IMR-90 (cell line): ENCODE results near the gene BMP8B. TPM values are rescaled to one million over a fixed set of nuclear protein-coding genes. Genes with fewer than 3 reads are reported as not detected.
"Not testable (repeated sequence)": the region's sequence is repeated elsewhere in the genome, so short reads cannot be mapped to it uniquely, and the experiment has no call there.

ENCODE experiments used
- ATAC-seq: fragments of 200-7000 bp; cut with Tn5 transposase; 2 replicates; pipeline ENCODE4 v1.9.1; 2020; ENCODE audit warnings: low read depth, mild to moderate bottlenecking, moderate library complexity
- BruUV-seq: library from RNA; stranded (reverse); fragments of 400-500 nt; replicated peaks from 2 replicates; lab custom pipeline; 2021; lab: Mats Ljungman, UMichigan
- CTCF ChIA-PET: fragments of 300-600 bp; formaldehyde crosslinking; extraction: SDS; loops from one replicate; lab custom pipeline; 2021; ENCODE audit warnings: antibody characterized with exemption; lab: Yijun Ruan, JAX
- POLR2A ChIA-PET: fragments of 300-600 bp; sonication (Branson Sonifier 250); formaldehyde crosslinking; loops from one replicate; lab custom pipeline; 2022; ENCODE audit warnings: antibody characterized with exemption; ENCODE audit not compliant: unreplicated experiment; lab: Charles Lee
- DNase-seq: peaks from one replicate; pipeline ENCODE4 v3.0.0; 2013
- H2AFZ ChIP-seq: replicated peaks from 2 replicates; pipeline ENCODE3; 2013; ENCODE audit warnings: low read length, mild to moderate bottlenecking; ENCODE audit not compliant: poor library complexity
- H2AK5ac ChIP-seq: 2 replicates; pipeline ENCODE4 v1.6.1; 2013; ENCODE audit warnings: low read depth, low read length, inconsistent platforms
- H2AK9ac ChIP-seq: replicated peaks from 2 replicates; pipeline ENCODE3; 2013; ENCODE audit warnings: mild to moderate bottlenecking, low read depth, low read length, moderate library complexity; ENCODE audit not compliant: poor library complexity
- H2BK120ac ChIP-seq: 2 replicates; pipeline ENCODE4 v1.6.1; 2013; ENCODE audit warnings: low read depth, low read length, inconsistent platforms
- H2BK15ac ChIP-seq: 3 replicates; pipeline ENCODE4 v1.6.1; 2013; ENCODE audit warnings: low read depth, low read length, inconsistent platforms
- H2BK20ac ChIP-seq: 2 replicates; pipeline ENCODE4 v1.6.1; 2013; ENCODE audit warnings: low read depth, mild to moderate bottlenecking, inconsistent platforms, low read length, moderate library complexity
- H2BK5ac ChIP-seq: 2 replicates; pipeline ENCODE4 v1.6.1; 2013; ENCODE audit warnings: mild to moderate bottlenecking, low read depth, low read length, inconsistent platforms; ENCODE audit not compliant: poor library complexity, severe bottlenecking
- H3K14ac ChIP-seq: replicated peaks from 2 replicates; pipeline ENCODE4 v1.6.1; 2013; ENCODE audit warnings: low read depth, low read length, inconsistent platforms
- H3K18ac ChIP-seq: 2 replicates; pipeline ENCODE4 v1.6.1; 2013; ENCODE audit warnings: low read depth, low read length, control low read depth
- H3K23ac ChIP-seq: 2 replicates; pipeline ENCODE4 v1.6.1; 2013; ENCODE audit warnings: low read depth, low read length, inconsistent platforms
- H3K27ac ChIP-seq: 2 replicates; pipeline ENCODE4 v1.5.1; 2013; ENCODE audit warnings: mild to moderate bottlenecking, control low read depth, low read length; ENCODE audit not compliant: insufficient read depth
- H3K27me3 ChIP-seq: 2 replicates; pipeline ENCODE4 v1.6.1; 2013; ENCODE audit warnings: low read length; ENCODE audit not compliant: control insufficient read depth, insufficient read depth
- H3K36me3 ChIP-seq: 2 replicates; pipeline ENCODE4 v1.6.1; 2013; ENCODE audit warnings: low read length, mixed read lengths; ENCODE audit not compliant: control insufficient read depth, insufficient read depth
- H3K4ac ChIP-seq: 2 replicates; pipeline ENCODE4 v1.6.1; 2013; ENCODE audit warnings: low read depth, low read length, inconsistent platforms
- H3K4me1 ChIP-seq: 2 replicates; pipeline ENCODE4 v1.6.1; 2013; ENCODE audit warnings: low read length, mixed read lengths; ENCODE audit not compliant: control insufficient read depth, insufficient read depth
- H3K4me2 ChIP-seq: 2 replicates; pipeline ENCODE4 v1.6.1; 2013; ENCODE audit warnings: low read depth, mild to moderate bottlenecking, control low read depth, low read length, moderate library complexity
- H3K4me3 ChIP-seq: 2 replicates; pipeline ENCODE4 v1.5.1; 2013; ENCODE audit warnings: low read depth, mild to moderate bottlenecking, control low read depth, low read length, moderate library complexity; ENCODE audit not compliant: insufficient read depth
- H3K56ac ChIP-seq: 2 replicates; pipeline ENCODE4 v1.6.1; 2013; ENCODE audit warnings: low read length, inconsistent platforms; ENCODE audit not compliant: insufficient read depth; ENCODE audit errors: extremely low read depth
- H3K79me1 ChIP-seq, 2 experiments: 2 replicates each; pipeline ENCODE4 v1.6.1; 2013; ENCODE audit warnings: low read length in 2 of 2, inconsistent platforms in 1 of 2, low read depth in 1 of 2
- H3K9ac ChIP-seq: 2 replicates; pipeline ENCODE4 v1.6.1; 2013; ENCODE audit warnings: low read depth, low read length, control low read depth
- H3K9me1 ChIP-seq: 2 replicates; pipeline ENCODE4 v1.6.1; 2013; ENCODE audit warnings: low read length, inconsistent platforms; ENCODE audit not compliant: insufficient read depth
- H3K9me3 ChIP-seq: 2 replicates; pipeline ENCODE4 v1.6.1; 2013; ENCODE audit warnings: low read length; ENCODE audit not compliant: control insufficient read depth, insufficient read depth
- H4K20me1 ChIP-seq: 2 replicates; pipeline ENCODE4 v1.6.1; 2013; ENCODE audit warnings: low read length, inconsistent platforms; ENCODE audit not compliant: insufficient read depth
- H4K5ac ChIP-seq: 2 replicates; pipeline ENCODE4 v1.6.1; 2013; ENCODE audit warnings: mild to moderate bottlenecking, low read depth, low read length, control low read depth
- H4K8ac ChIP-seq, 2 experiments: 2 replicates each; pipeline ENCODE4 v1.6.1; 2013; ENCODE audit warnings: low read depth in 2 of 2, low read length in 2 of 2, control low read depth in 1 of 2, inconsistent platforms in 1 of 2
- H4K91ac ChIP-seq: 2 replicates; pipeline ENCODE4 v1.6.1; 2013; ENCODE audit warnings: low read depth, low read length, inconsistent platforms; ENCODE audit not compliant: insufficient read depth
- WGBS, 2 experiments: methylation state at CpG; one replicate each; pipeline versions ENCODE4 v1.1.5 to v1.1.7; 2013; ENCODE audit warnings: missing lambda C conversion rate in 2 of 2; ENCODE audit not compliant: insufficient read length in 1 of 2; ENCODE audit errors: extremely low coverage in 2 of 2; 5-methylcytosine and 5-hydroxymethylcytosine counted together
- dilution Hi-C: fragments of 300-500 bp; cut with HindIII; formaldehyde crosslinking; loops from one replicate; pipeline ENCODE4 v1.14.3; 2018; ENCODE audit warnings: low sequenced_read_pairs; ENCODE audit not compliant: unreplicated experiment
- in situ Hi-C: fragments of 300-500 bp; cut with MboI; formaldehyde crosslinking; loops from 3 replicates; pipeline ENCODE4 v1.14.3; 2019; ENCODE audit warnings: low sequenced_read_pairs, inconsistent platforms, mixed read lengths
- intact Hi-C: fragments of 100-400 bp; cut with micrococcal nuclease; formaldehyde crosslinking; loops from 2 replicates; pipeline ENCODE4 v1.10.0; 2022
- polyA plus RNA-seq, 3 experiments: library from polyadenylated mRNA; depleted of rRNA; stranded (reverse); fragments of >200 nt; gene quantifications; 2 replicates each; pipeline ENCODE4 v1.2.3, GENCODE V29; 2012; ENCODE audit warnings: low replicate concordance in 1 of 3
- total RNA-seq: library from RNA; depleted of rRNA; stranded (reverse); fragments of >200 nt; gene quantifications from 2 replicates; pipeline ENCODE4 v1.2.3, GENCODE V29; 2012

The BMP8B gene
- total and polyA plus RNA-seq, 2 of the 4 experiments (the other 2 are of a cell fraction): not detected

- WGBS, 2 experiments: no CpG with 5 or more reads among the region's 71 CpGs
- H2AK5ac ChIP-seq, H3K79me1 ChIP-seq, H4K91ac ChIP-seq, BruUV-seq, H4K5ac ChIP-seq, dilution Hi-C loops, H3K23ac ChIP-seq, in situ Hi-C loops, H3K27me3 ChIP-seq, H2AK9ac ChIP-seq, CTCF ChIA-PET, H3K18ac ChIP-seq, POLR2A ChIA-PET, H3K14ac ChIP-seq, H2BK20ac ChIP-seq, H2BK120ac ChIP-seq, H3K9ac ChIP-seq, H3K9me1 ChIP-seq, H2BK5ac ChIP-seq, H3K4me1 ChIP-seq, H3K36me3 ChIP-seq, H3K9me3 ChIP-seq, H3K56ac ChIP-seq, H3K27ac ChIP-seq, H2BK15ac ChIP-seq, intact Hi-C loops, H4K20me1 ChIP-seq, H3K4ac ChIP-seq: not testable (repeated sequence)
- H2AFZ ChIP-seq: peak overlapping the region; percentile 68
- H4K8ac ChIP-seq: peak overlapping the region; percentile 30 to 50; a peak in 1 of 4 replicates
- H3K4me3 ChIP-seq: peak overlapping the region; percentile 44
- DNase-seq (peak; percentile 15), ATAC-seq (peak; percentile 82)
- H3K4me2 ChIP-seq: peak overlapping the region; percentile 25; the same call in 1 of the 2 replicates
Observed at GRCh38 chr1:39770100-39771021, 18.3 kb downstream of the BMP8B start.

- H2BK5ac ChIP-seq, H3K4me1 ChIP-seq, H3K36me3 ChIP-seq, H2BK120ac ChIP-seq, DNase-seq, dilution Hi-C loops, H3K4ac ChIP-seq, H3K14ac ChIP-seq, BruUV-seq, H3K27me3 ChIP-seq, POLR2A ChIA-PET, H2AK9ac ChIP-seq, CTCF ChIA-PET, H3K4me3 ChIP-seq, H3K56ac ChIP-seq, H3K4me2 ChIP-seq, H3K27ac ChIP-seq, H2BK20ac ChIP-seq, H4K5ac ChIP-seq, intact Hi-C loops, H2AK5ac ChIP-seq, H4K8ac ChIP-seq, H3K9me1 ChIP-seq, H3K79me1 ChIP-seq, H3K23ac ChIP-seq, H2AFZ ChIP-seq, H3K9ac ChIP-seq, H4K20me1 ChIP-seq, H3K9me3 ChIP-seq, H3K18ac ChIP-seq, H2BK15ac ChIP-seq, H4K91ac ChIP-seq, ATAC-seq, in situ Hi-C loops: not testable (repeated sequence)
- no CpG with 5 or more reads among the region's 19 CpGs for WGBS, 2 experiments
Observed at GRCh38 chr1:39769502-39769901, 19.2 kb downstream of the BMP8B start.
